Adrenal gland (tissue), 5 donors: ENCODE data around the gene DNM1.

ENCODE experiments used
- POLR2A ChIP-seq, 2 donors: fragments of 450-650 bp; IDR thresholded peaks; one replicate each; pipeline ENCODE4 v1.6.1; 2017; ENCODE audit warnings: antibody characterized with exemption in 2 of 2, mild to moderate bottlenecking in 2 of 2, moderate library complexity in 1 of 2
- TF ChIP-seq, protein P1 (sequence below), 6 experiments: fragments of 450-650 bp in 4 of 6; fragments of 200-600 bp in 2 of 6; sonication (generic) in 1 of 6; IDR thresholded peaks; 1 replicate in 5 of 6; 2 replicates in 1 of 6; pipeline versions ENCODE4 v1.5.1 to v1.8.0; 2016 to 2021; ENCODE audit warnings: antibody characterized with exemption in 6 of 6, mild to moderate bottlenecking in 2 of 6, moderate library complexity in 1 of 6
- donor health status: DM: no; HTN: no; CAD: no.

DNA sequence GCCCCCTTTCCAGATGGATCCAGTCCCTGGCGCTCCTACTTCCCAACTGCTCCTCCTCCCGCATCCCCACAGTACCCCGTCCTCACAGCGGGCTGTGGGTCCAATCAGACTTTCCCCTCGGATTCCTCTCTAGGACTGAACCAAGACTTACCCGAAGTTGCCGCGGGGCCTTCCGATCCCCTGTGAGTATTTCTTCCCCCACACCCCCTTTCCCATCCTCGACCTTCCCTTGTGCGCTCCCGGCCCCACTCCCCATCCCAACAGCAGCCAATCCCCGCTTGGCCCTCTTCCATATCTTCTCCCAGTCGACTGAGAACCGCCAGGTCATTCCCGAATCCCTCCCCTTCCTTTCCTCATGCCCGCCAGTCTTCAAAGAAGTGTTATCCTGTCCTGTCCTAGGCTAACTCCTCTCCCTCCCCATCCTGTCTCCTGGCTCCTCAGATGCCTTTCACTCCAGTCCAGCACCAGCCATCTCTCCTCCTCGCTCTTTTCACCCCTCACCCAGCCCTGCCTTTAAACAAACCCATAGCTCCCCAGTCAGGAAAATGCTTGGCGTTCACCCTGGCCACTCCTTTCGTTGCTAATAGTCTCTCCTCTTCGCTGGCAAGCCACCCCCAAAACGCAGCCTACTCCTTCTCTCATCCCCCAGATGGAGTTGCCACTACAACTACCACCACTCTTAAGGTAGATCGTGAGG lies 73.5 kb downstream of the DNM1 start:
- TF ChIP-seq, protein P1, sequence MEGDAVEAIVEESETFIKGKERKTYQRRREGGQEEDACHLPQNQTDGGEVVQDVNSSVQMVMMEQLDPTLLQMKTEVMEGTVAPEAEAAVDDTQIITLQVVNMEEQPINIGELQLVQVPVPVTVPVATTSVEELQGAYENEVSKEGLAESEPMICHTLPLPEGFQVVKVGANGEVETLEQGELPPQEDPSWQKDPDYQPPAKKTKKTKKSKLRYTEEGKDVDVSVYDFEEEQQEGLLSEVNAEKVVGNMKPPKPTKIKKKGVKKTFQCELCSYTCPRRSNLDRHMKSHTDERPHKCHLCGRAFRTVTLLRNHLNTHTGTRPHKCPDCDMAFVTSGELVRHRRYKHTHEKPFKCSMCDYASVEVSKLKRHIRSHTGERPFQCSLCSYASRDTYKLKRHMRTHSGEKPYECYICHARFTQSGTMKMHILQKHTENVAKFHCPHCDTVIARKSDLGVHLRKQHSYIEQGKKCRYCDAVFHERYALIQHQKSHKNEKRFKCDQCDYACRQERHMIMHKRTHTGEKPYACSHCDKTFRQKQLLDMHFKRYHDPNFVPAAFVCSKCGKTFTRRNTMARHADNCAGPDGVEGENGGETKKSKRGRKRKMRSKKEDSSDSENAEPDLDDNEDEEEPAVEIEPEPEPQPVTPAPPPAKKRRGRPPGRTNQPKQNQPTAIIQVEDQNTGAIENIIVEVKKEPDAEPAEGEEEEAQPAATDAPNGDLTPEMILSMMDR (IDR thresholded peaks at IDR 0.05) = no peak
- no peak for TF ChIP-seq POLR2A (IDR thresholded peaks at IDR 0.05)
